ENCODE results near the gene GGA1. TPM values are rescaled to one million over a fixed set of nuclear protein-coding genes. Genes with fewer than 3 reads are reported as not detected.
A peak's percentile ranks its signal among the peaks of the same experiment; 100 is the strongest.

The GGA1 gene
- total and polyA plus RNA-seq, 2 of the 4 experiments (the other 2 are of a cell fraction): 17.2 to 48.5 TPM

DNA sequence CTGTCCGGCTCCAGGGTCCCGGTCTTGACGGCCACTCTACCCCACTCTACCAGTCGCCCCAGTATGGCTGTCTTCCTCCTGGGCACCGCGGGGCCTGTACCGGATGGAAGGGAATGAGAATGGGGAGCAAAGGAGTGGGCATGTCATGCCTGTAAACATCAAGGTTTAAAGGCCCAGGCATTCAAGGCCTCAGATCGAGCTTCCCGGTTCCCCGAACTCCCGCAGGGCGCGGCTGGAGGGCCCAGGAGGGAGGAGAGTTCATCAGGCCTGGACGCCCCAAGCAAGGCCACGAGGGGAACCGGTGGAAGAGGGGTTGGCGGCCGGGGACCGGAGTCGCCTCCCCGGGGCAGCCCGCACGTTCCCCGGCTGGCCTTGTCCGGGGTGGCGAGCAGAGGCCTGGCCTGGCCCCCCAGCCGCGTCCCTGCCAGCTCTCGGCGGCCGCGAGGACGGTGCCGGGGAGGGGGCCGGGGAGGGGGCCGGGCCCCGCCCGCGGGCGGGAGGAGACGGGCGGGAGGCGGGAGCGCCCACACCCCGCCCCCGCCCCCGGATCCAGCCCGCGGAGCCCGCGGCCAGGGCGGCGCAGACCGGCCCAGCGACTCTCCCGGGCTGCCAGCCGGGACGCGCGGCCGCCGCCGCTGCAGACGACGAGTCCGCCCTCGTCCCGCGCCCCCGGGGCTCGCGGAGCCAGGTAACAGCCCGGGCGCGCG is 48.6 kb upstream of the GGA1 start, which contains the start of gene CDC42EP1:
CDC42EP1 (plus strand) TSS at position 580 of the 707 bp plus-strand sequence. CDS start 5,870 bp downstream, outside the sequence.
- Histone ChIP-seq H2BK15ac (ENCODE audit: low read depth, low read length) (peak within 1 kb of the TSS; percentile 57; the same call in 1 of the 3 replicates), H3K23ac (ENCODE audit: low read depth, low read length) (peak within 1 kb of the TSS; percentile 95), H3K4me2 (ENCODE audit: low read depth, low read length) (peak within 1 kb of the TSS; percentile 82), H3K79me1 (ENCODE audit: low read depth in 1 of 2, low read length in 2 of 2) (peaks cover 4 to 41% of the 10 kb centered on the region in 2 experiments; a peak in 2 of 4 replicates), H2BK20ac (ENCODE audit: low read depth, low read length) (peak within 1 kb of the TSS; percentile 7), H3K14ac (replicated peaks; ENCODE audit: low read depth, low read length) (peak within 1 kb of the TSS; percentile 93), H2BK120ac (ENCODE audit: low read depth, low read length) (peak within 1 kb of the TSS; percentile 89), H3K27ac (ENCODE audit: insufficient read depth, low read length) (peak within 1 kb of the TSS; percentile 100), H3K9me1 (ENCODE audit: insufficient read depth, low read length) (peaks cover 21% of the 10 kb centered on the region), H2AFZ (replicated peaks; ENCODE audit: low read length, poor library complexity) (peak within 1 kb of the TSS; percentile 94), H3K36me3 (ENCODE audit: control insufficient read depth, insufficient read depth, low read length) (peaks cover 9% of the 10 kb centered on the region), H3K9ac (ENCODE audit: low read depth, low read length) (peak within 1 kb of the TSS; percentile 98), H3K4me3 (ENCODE audit: insufficient read depth, low read depth, low read length) (peak within 1 kb of the TSS; percentile 82), H3K18ac (ENCODE audit: low read depth, low read length) (peak within 1 kb of the TSS; percentile 87), H3K56ac (ENCODE audit: extremely low read depth, insufficient read depth, low read length) (peak within 1 kb of the TSS; percentile 95), H4K91ac (ENCODE audit: insufficient read depth, low read depth, low read length) (peak within 1 kb of the TSS; percentile 90), H2AK9ac (replicated peaks; ENCODE audit: low read depth, low read length, poor library complexity) (peak within 1 kb of the TSS; percentile 99), H2BK5ac (ENCODE audit: low read depth, low read length, poor library complexity, severe bottlenecking) (peak within 1 kb of the TSS; percentile 99), H4K8ac (ENCODE audit: low read depth in 2 of 2, low read length in 2 of 2) (peak within 1 kb of the TSS; percentile 90 to 93), H4K5ac (ENCODE audit: low read depth, low read length) (peak within 1 kb of the TSS; percentile 95), H3K9me3 (ENCODE audit: control insufficient read depth, insufficient read depth, low read length) (no peaks in the 10 kb centered on the region), H2AK5ac (ENCODE audit: low read depth, low read length) (peak within 1 kb of the TSS; percentile 99), H3K4ac (ENCODE audit: low read depth, low read length) (peak within 1 kb of the TSS; percentile 95), H3K27me3 (ENCODE audit: control insufficient read depth, insufficient read depth, low read length) (no peaks in the 10 kb centered on the region), H3K4me1 (ENCODE audit: control insufficient read depth, insufficient read depth, low read length) (peaks cover 29% of the 10 kb centered on the region), H4K20me1 (ENCODE audit: insufficient read depth, low read length) (peaks cover 41% of the 10 kb centered on the region)
- TF ChIP-seq MAZ (IDR thresholded peaks at IDR 0.05; ENCODE audit: borderline replicate concordance, low read depth, low read length) (peak; percentile 90; the same call in 1 of the 2 replicates), NFE2L2 (IDR thresholded peaks at IDR 0.05; ENCODE audit: low read depth, low read length) (no peak), POLR2A (IDR thresholded peaks at IDR 0.05; ENCODE audit: low read depth, low read length) (peak; percentile 90)
- intact Hi-C loops (cut with micrococcal nuclease) (no loop called here), dilution Hi-C loops (cut with HindIII; ENCODE audit: low sequenced_read_pairs, unreplicated experiment) (no loop called here), in situ Hi-C loops (cut with MboI; ENCODE audit: low sequenced_read_pairs) (no loop called here)
- ChIA-PET CTCF (interaction anchor here (0.9 kb wide), 1 partner anchor 10 kb away, joined by 3 read pairs; no protein-coding TSS in a partner anchor), POLR2A (ENCODE audit: unreplicated experiment) (interaction anchor here (0.5 to 0.6 kb wide), 3 partner anchors 18 to 190 kb away, joined by 3 to 4 read pairs (median 3); no protein-coding TSS in a partner anchor)
- WGBS, 2 experiments (ENCODE audit: extremely low coverage in 2 of 2, insufficient read length in 1 of 2): 0% methylated on average over 33 of the region's 76 CpGs; no CpG with 5 or more reads in 1 of the 2 experiments
- no TSS peak for BruUV-seq (replicated peaks)
- ATAC-seq (ENCODE audit: low read depth) (peak; percentile 74), DNase-seq (peak; percentile 36)

All from IMR-90 (cell line).